Measurements from ENCODE around the gene SLC39A13. TPM values are rescaled to one million over a fixed set of nuclear protein-coding genes. Genes with fewer than 3 reads are reported as not detected.

The SLC39A13 gene
- total and polyA plus RNA-seq, 8 donors, result 29.6 to 66.1 (median 36.6) TPM

DNA sequence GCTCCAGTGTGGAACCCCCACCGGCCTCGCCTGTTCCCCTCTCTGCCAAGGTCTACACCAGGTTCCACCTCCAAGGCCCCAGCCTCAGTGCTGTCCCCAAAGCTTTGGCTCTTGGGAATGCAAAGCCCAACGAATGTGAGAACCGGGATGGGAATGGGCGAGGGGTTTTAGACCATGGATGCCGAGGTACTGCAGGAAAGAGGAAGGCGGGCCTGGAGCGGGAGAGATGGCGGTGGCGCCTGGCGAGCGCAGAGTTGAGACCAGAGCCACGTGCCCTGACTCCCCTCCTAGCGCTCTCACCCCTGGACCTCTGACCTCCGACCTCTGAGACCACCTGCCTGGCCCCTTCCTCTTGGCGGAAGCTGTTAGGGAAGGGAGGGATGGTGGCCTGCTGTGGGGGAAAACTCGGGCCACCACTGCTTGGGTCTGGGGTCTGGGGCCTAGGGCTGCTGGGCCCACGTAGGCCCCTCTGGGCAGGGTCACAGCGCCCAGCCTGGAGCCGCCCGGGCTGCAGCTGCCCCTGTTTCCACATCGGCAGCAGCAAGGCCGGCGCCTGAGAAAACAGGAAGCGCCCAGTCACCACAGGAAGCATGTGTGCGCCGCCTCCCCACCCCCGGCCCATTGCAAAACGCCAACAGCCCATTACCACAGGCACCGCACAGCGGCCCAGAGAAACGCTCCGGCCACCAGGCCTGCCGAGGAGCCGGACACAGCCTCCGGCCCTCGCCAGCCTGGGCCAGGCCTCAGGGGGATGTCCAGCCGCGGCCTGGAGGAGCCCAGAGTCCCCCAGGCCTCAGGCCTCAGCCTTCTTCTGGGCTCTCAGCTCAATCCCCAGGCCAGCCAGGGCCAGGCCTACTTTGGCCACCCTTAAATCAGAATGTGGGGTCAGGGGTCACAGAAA is 13.8 kb upstream of the SLC39A13 start:
- no peaks in the 10 kb centered on the region for H3K27me3 ChIP-seq
- TF ChIP-seq, protein P1, sequence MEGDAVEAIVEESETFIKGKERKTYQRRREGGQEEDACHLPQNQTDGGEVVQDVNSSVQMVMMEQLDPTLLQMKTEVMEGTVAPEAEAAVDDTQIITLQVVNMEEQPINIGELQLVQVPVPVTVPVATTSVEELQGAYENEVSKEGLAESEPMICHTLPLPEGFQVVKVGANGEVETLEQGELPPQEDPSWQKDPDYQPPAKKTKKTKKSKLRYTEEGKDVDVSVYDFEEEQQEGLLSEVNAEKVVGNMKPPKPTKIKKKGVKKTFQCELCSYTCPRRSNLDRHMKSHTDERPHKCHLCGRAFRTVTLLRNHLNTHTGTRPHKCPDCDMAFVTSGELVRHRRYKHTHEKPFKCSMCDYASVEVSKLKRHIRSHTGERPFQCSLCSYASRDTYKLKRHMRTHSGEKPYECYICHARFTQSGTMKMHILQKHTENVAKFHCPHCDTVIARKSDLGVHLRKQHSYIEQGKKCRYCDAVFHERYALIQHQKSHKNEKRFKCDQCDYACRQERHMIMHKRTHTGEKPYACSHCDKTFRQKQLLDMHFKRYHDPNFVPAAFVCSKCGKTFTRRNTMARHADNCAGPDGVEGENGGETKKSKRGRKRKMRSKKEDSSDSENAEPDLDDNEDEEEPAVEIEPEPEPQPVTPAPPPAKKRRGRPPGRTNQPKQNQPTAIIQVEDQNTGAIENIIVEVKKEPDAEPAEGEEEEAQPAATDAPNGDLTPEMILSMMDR (IDR thresholded peaks at IDR 0.05), result peak in 1 of 2 donors; percentile 8
- peaks cover 0 to 69% of the 10 kb centered on the region in 2 donors for H3K4me1 ChIP-seq
- DNase-seq (peak in 3 of 4 donors; percentile 39 to 93 (median 84)), ATAC-seq (peak; percentile 59)
- intact Hi-C loops (cut with DNase I), result no loop called here
- no peaks in the 10 kb centered on the region for H3K9me3 ChIP-seq
- H3K27ac ChIP-seq, result peak overlapping the region; percentile 92 to 97
- H3K4me3 ChIP-seq, result peak overlapping the region in 1 of 2 donors; percentile 40
- H3K36me3 ChIP-seq, result no peaks in the 10 kb centered on the region

DNA sequence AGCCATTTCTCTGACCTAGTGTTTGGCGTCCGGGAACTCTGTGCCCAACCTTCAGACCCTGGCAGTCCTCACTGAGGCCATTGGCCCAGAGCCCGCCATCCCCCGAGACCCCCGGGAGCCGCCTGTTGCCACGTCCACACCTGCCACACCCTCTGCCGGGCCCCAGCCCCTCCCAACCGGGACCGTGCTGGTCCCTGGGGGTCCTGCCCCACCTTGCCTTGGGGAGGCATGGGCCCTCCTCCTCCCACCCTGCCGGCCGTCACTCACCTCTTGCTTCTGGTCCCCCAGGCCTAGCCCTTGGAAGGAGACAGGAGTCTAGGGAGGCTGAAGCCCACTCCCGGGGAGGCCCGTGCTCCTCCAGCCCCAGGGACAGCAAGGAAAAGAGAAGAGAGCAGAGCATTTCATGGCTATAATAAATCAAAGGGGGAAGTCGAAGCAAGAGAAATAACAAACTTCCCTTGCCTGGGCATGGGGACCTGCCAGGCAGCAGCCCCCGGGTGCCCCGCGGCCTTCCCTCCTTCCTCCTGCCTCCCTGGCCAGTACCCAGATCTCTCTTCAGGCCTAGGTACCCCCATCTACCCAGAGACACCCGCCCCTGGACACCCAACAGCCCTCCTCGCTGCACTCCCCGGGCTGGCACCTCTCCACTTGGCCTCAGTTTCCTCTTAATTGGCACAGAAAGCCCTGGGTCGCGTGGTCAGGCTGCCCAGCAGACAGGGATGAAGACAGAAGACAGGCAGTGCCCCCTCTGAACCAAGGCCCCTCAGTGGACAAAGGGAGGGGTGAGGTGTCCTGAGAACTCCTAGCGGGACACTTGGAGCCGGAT is 13.0 kb upstream of the SLC39A13 start:
- H3K27me3 ChIP-seq, result no peaks in the 10 kb centered on the region
- TF ChIP-seq, protein P1 (IDR thresholded peaks at IDR 0.05), result no peak
- intact Hi-C loops (cut with DNase I), result no loop called here
- ATAC-seq (no peak), DNase-seq (peak in 2 of 4 donors; percentile 34 to 85)
- no peaks in the 10 kb centered on the region for H3K36me3 ChIP-seq
- peaks cover 1 to 67% of the 10 kb centered on the region in 2 donors for H3K4me1 ChIP-seq
- peak overlapping the region; percentile 92 to 97 for H3K27ac ChIP-seq
- peak overlapping the region in 1 of 2 donors; percentile 40 for H3K4me3 ChIP-seq
- no peaks in the 10 kb centered on the region for H3K9me3 ChIP-seq

DNA sequence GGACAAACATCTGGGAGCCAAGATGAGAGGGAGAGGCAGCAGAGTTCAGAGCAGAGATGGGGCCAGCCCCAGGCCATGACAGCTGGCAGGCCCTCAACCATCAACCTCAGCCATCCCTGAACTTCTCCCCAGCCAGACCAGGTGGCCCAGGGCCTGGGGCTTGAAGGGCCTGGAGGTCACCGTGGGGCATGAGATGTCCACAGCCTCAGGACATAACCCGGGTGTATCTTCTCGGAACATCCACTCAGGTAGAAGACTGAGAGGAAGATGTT is 12.4 kb upstream of the SLC39A13 start:
- Histone ChIP-seq H3K27ac (peak overlapping the region; percentile 92 to 97), H3K4me1 (peaks cover 4 to 67% of the 10 kb centered on the region in 2 donors), H3K27me3 (no peaks in the 10 kb centered on the region), H3K36me3 (no peaks in the 10 kb centered on the region), H3K4me3 (no peak overlapping the region), H3K9me3 (no peaks in the 10 kb centered on the region)
- TF ChIP-seq, protein P1 (IDR thresholded peaks at IDR 0.05), result no peak
- intact Hi-C loops (cut with DNase I), result no loop called here
- peak in 1 of 4 donors; percentile 68 for DNase-seq
- ATAC-seq, result no peak

DNA sequence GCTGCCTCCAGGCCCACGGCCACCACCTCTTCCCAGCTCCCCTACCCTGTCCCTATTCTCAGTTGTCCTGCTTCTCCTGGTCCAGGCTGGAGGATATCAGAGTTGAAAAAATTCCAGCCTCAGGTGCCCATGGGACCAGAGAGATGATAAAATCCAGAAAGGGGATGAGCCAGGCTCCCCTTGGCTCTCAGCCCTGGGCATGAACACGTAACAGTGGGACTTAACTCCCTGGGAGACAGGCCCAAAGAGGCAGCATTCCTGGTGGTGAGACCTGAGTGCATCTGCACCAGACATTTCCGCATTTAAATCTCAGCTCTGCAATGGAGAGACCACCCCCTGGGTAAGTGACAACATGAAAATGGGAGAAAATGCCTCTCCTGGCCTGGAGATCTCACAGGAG is 10.4 kb upstream of the SLC39A13 start:
- Histone ChIP-seq H3K27ac (no peak overlapping the region), H3K4me1 (peaks cover 4 to 56% of the 10 kb centered on the region in 2 donors), H3K27me3 (no peaks in the 10 kb centered on the region), H3K4me3 (no peak overlapping the region), H3K36me3 (no peaks in the 10 kb centered on the region), H3K9me3 (no peaks in the 10 kb centered on the region)
- no peak for ATAC-seq
- intact Hi-C loops (cut with DNase I), result no loop called here
- TF ChIP-seq, protein P1 (IDR thresholded peaks at IDR 0.05), result no peak
- DNase-seq, result no peak

DNA sequence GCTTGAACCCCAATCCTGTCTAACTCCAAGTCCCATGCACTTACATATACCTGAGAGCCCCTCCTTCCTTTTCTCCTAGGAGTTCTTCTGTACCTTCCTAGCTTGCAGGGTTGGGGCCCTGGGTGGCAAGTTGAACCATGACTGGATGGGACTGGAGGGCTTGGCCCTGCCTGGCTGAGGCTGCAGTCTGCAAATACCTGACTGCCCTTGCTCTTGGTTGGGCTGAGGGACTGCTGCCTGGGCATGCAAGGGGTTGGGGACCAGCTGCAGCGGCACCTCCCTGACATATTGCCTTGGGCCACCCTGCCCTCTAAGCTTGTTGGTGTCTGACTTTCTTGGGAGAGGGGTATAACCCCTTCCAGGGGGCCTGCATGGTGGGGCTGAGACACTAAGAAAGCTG is 9.8 kb upstream of the SLC39A13 start:
- intact Hi-C loops (cut with DNase I), result no loop called here

More for the DNA sequence above, 9.8 kb upstream of the SLC39A13 start:
- ATAC-seq, result no peak
- Histone ChIP-seq H3K4me3 (no peak overlapping the region), H3K4me1 (peaks cover 4 to 51% of the 10 kb centered on the region in 2 donors), H3K27ac (no peak overlapping the region), H3K9me3 (no peaks in the 10 kb centered on the region), H3K27me3 (no peaks in the 10 kb centered on the region), H3K36me3 (no peaks in the 10 kb centered on the region)
- TF ChIP-seq, protein P1 (IDR thresholded peaks at IDR 0.05), result no peak
- DNase-seq, result peak in 1 of 4 donors; percentile 50

Data from left lung (tissue), 10 donors.